MM.1S (cell line): ENCODE measurements around the gene CHST3.

Experiments
- EZH2 ChIP-seq: fragments of 300-600 bp; sonication (generic); optimal IDR thresholded peaks from 2 replicates; pipeline ENCODE3; 2017; ENCODE audit warnings: low read depth, mild to moderate bottlenecking, antibody characterized with exemption, low read length, mixed read lengths
- EZH2phosphoT487 ChIP-seq: fragments of 300-600 bp; sonication (generic); IDR thresholded peaks from 2 replicates; pipeline ENCODE4 v1.6.1; 2018; ENCODE audit warnings: antibody characterized with exemption, low read length
- TF ChIP-seq, protein P1 (sequence below): fragments of 300-600 bp; sonication (generic); IDR thresholded peaks from 2 replicates; pipeline ENCODE4 v1.5.1; 2016; ENCODE audit warnings: antibody characterized with exemption, low read length, mixed read lengths

DNA sequence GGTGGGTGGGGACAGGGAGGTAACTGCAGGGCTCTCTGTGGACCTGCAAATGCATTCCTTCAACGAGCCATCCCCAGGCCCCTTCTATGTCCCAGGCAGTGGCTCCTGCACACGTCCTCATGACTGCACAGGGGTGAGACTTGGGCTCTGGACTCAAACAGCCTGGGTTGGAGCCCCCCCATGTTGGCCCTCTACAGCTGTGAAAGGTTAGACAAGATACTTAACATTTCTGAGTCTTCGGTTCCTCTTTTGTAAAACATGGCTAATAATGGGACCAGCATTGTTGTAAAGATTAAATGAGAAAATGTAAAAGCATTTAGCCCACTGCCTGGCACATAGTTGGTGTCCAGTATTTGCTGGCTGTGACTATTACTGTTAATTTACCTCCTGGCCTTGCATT is 41.8 kb downstream of the CHST3 start:
- TF ChIP-seq, protein P1, sequence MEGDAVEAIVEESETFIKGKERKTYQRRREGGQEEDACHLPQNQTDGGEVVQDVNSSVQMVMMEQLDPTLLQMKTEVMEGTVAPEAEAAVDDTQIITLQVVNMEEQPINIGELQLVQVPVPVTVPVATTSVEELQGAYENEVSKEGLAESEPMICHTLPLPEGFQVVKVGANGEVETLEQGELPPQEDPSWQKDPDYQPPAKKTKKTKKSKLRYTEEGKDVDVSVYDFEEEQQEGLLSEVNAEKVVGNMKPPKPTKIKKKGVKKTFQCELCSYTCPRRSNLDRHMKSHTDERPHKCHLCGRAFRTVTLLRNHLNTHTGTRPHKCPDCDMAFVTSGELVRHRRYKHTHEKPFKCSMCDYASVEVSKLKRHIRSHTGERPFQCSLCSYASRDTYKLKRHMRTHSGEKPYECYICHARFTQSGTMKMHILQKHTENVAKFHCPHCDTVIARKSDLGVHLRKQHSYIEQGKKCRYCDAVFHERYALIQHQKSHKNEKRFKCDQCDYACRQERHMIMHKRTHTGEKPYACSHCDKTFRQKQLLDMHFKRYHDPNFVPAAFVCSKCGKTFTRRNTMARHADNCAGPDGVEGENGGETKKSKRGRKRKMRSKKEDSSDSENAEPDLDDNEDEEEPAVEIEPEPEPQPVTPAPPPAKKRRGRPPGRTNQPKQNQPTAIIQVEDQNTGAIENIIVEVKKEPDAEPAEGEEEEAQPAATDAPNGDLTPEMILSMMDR: no peak
- no peak for TF ChIP-seq EZH2phosphoT487
- TF ChIP-seq EZH2: no peak
